CD4-positive, alpha-beta T cell treated with Interleukin-17A for 1 hour (primary cell): Measurements from ENCODE around the gene COX8A.
"Not testable (repeated sequence)": the region's sequence is repeated elsewhere in the genome, so short reads cannot be mapped to it uniquely, and the experiment has no call there.

ENCODE experiments used
- DNase-seq: peaks from one replicate; pipeline ENCODE4 v3.0.0-alpha.2; 2020

COX8A gene

GRCh38 chr11:63970902-63971301, 3.5 kb upstream of the COX8A start:
- no peak for DNase-seq

- not testable (repeated sequence) for DNase-seq
Observed at GRCh38 chr11:63973912-63974258, 535 bp upstream of the COX8A start.

- no peak for DNase-seq
Observed at GRCh38 chr11:63978551-63979239, 4.3 kb downstream of the COX8A start.

- DNase-seq: no peak
Observed at GRCh38 chr11:63979426-63979825, 5.0 kb downstream of the COX8A start.

- peak; percentile 77 for DNase-seq
Observed at GRCh38 chr11:63985812-63986155, 11.4 kb downstream of the COX8A start.

GRCh38 chr11:63986156-63986931, 11.9 kb downstream of the COX8A start, which contains the start of gene OTUB1:
OTUB1 (plus strand) TSS chr11:63986438; CDS start chr11:63986457, 19 bp downstream.
- DNase-seq: peak; percentile 88

- no peak for DNase-seq
Observed at GRCh38 chr11:63986932-63987513, 12.6 kb downstream of the COX8A start.

- DNase-seq: no peak
Observed at GRCh38 chr11:63991558-63991957, 17.1 kb downstream of the COX8A start.

GRCh38 chr11:63993100-63993499, 18.7 kb downstream of the COX8A start:
- DNase-seq: no peak

GRCh38 chr11:63993993-63994392, 19.6 kb downstream of the COX8A start:
- no peak for DNase-seq

GRCh38 chr11:63996512-63996911, 22.1 kb downstream of the COX8A start:
- no peak for DNase-seq

- no peak for DNase-seq
Observed at GRCh38 chr11:63997104-63997700, 22.8 kb downstream of the COX8A start.

GRCh38 chr11:63997801-63998337, 23.4 kb downstream of the COX8A start:
- no peak for DNase-seq

GRCh38 chr11:63998558-63999348, 24.3 kb downstream of the COX8A start:
- no peak for DNase-seq

GRCh38 chr11:63999349-64000025, 25.1 kb downstream of the COX8A start:
- DNase-seq: peak; percentile 68

GRCh38 chr11:64000026-64000739, 25.8 kb downstream of the COX8A start:
- peak; percentile 72 for DNase-seq

- DNase-seq: no peak
Observed at GRCh38 chr11:64000740-64001483, 26.5 kb downstream of the COX8A start.

- no peak for DNase-seq
Observed at GRCh38 chr11:64001484-64002420, 27.3 kb downstream of the COX8A start.
